K562 (cell line): ENCODE measurements around the gene SART1. TPM values are rescaled to one million over a fixed set of nuclear protein-coding genes. Genes with fewer than 3 reads are reported as not detected.

Experiments
- ATAC-seq: fragments of 200-7000 bp; cut with Tn5 transposase; 3 replicates; pipeline ENCODE4 v1.9.1; 2020; ENCODE audit warnings: moderate library complexity
- BruUV-seq: library from RNA; stranded (reverse); fragments of 400-500 nt; replicated peaks from 2 replicates; lab custom pipeline; 2021; lab: Mats Ljungman, UMichigan
- CTCF ChIA-PET: fragments of 300-600 bp; formaldehyde crosslinking; extraction: SDS; loops from one replicate; lab custom pipeline; 2021; ENCODE audit warnings: low intra/inter-chr PET ratio; lab: Yijun Ruan, JAX
- POLR2A ChIA-PET: fragments of 300-600, 350-650 bp; sonication (Branson Sonifier 250); formaldehyde crosslinking; extraction: SDS; loops from one replicate; lab custom pipeline; 2021; ENCODE audit warnings: antibody characterized with exemption, inconsistent platforms; lab: Yijun Ruan, JAX
- DNase-seq, 4 experiments: peaks; one replicate each; pipeline versions ENCODE4 v3.0.0 to v3.0.0-alpha.2; 2011 to 2018; ENCODE audit warnings: low spot score in 3 of 4, mixed read lengths in 3 of 4; ENCODE audit errors: extremely low read depth in 1 of 4
- FAIRE-seq: peaks from 2 replicates; lab custom pipeline; 2011; peaks lifted over from hg19 to GRCh38; lab: Jason Lieb, UNC
- H2AFZ ChIP-seq: 2 replicates; pipeline ENCODE4 v1.6.0; 2011; ENCODE audit warnings: low read depth, low read length, control low read depth, inconsistent platforms
- H3K27ac ChIP-seq: fragments of 200-600 bp; 3 replicates; pipeline ENCODE4 v1.8.0; 2011; ENCODE audit warnings: low read depth, mild to moderate bottlenecking, control low read depth, inconsistent platforms, low read length, moderate library complexity, mixed read lengths; ENCODE audit errors: extremely low read depth
- H3K27me3 ChIP-seq, 2 experiments: fragments of 300-600 bp in 1 of 2; 2 replicates in 1 of 2; 3 replicates in 1 of 2; pipeline versions ENCODE4 v1.6.0 to v1.8.0; 2011; ENCODE audit warnings: inconsistent platforms in 2 of 2, low read length in 2 of 2, mild to moderate bottlenecking in 1 of 2, mixed read lengths in 1 of 2, moderate library complexity in 1 of 2; ENCODE audit not compliant: control insufficient read depth in 2 of 2, insufficient read depth in 2 of 2
- H3K36me3 ChIP-seq: fragments of 300-600 bp; 3 replicates; pipeline ENCODE4 v1.8.0; 2011; ENCODE audit warnings: mild to moderate bottlenecking, low read length, inconsistent platforms; ENCODE audit not compliant: control insufficient read depth, insufficient read depth
- H3K4me1 ChIP-seq, 2 experiments: fragments of 200-600 bp in 1 of 2; replicated peaks in 1 of 2; 2 replicates in 1 of 2; 3 replicates in 1 of 2; pipeline versions ENCODE4 v1.5.1 to v1.8.0; 2011; ENCODE audit warnings: inconsistent platforms in 2 of 2, low read length in 2 of 2, mild to moderate bottlenecking in 1 of 2, mixed read lengths in 1 of 2, moderate library complexity in 1 of 2; ENCODE audit not compliant: control insufficient read depth in 2 of 2, insufficient read depth in 2 of 2
- H3K4me2 ChIP-seq: 2 replicates; pipeline ENCODE4 v1.6.1; 2011; ENCODE audit warnings: low read length, control low read depth, inconsistent platforms, mixed read lengths; ENCODE audit not compliant: insufficient read depth
- H3K4me3 ChIP-seq: fragments of 200-600 bp; sonication (generic), shearing (Covaris generic); 2 replicates; pipeline ENCODE4 v1.5.1; 2016; ENCODE audit warnings: control low read depth, inconsistent platforms
- H3K79me2 ChIP-seq: fragments of 200-600 bp; 3 replicates; pipeline ENCODE4 v1.8.0; 2011; ENCODE audit warnings: low read length, inconsistent platforms; ENCODE audit not compliant: control insufficient read depth, insufficient read depth
- H3K9ac ChIP-seq, 2 experiments: 2 replicates each; pipeline versions ENCODE4 v1.6.0 to v1.6.1; 2011; ENCODE audit warnings: low read depth in 2 of 2, low read length in 2 of 2, control low read depth in 1 of 2, inconsistent platforms in 1 of 2, mild to moderate bottlenecking in 1 of 2, mixed read lengths in 1 of 2; ENCODE audit not compliant: insufficient read depth in 1 of 2
- H3K9me1 ChIP-seq: one replicate; pipeline ENCODE4 v1.6.0; 2011; ENCODE audit warnings: inconsistent platforms, mild to moderate bottlenecking, low read length, moderate library complexity; ENCODE audit not compliant: control insufficient read depth, insufficient read depth
- H3K9me3 ChIP-seq: replicated peaks from 2 replicates; pipeline ENCODE4 v1.5.1; 2011; ENCODE audit warnings: low read depth, low read length, inconsistent platforms; ENCODE audit not compliant: control insufficient read depth, insufficient read depth
- H4K20me1 ChIP-seq: replicated peaks from 2 replicates; pipeline ENCODE4 v1.6.1; 2011; ENCODE audit warnings: low read length, inconsistent platforms, mixed read lengths; ENCODE audit not compliant: control insufficient read depth, insufficient read depth
- ARID3B ChIP-seq: fragments of 250-450 bp; sonication (Bioruptor Pico); IDR thresholded peaks from 2 replicates; pipeline ENCODE4 v1.4.0; 2020; ENCODE audit warnings: borderline replicate concordance
- BMI1 ChIP-seq: fragments of 150-350 bp; IDR thresholded peaks from 2 replicates; pipeline ENCODE4 v1.6.1; 2014; ENCODE audit warnings: low read length
- CBFB ChIP-seq: sonication (generic); formaldehyde crosslinking; IDR thresholded peaks from 2 replicates; pipeline ENCODE4 v1.4.0; 2020; ENCODE audit warnings: mild to moderate bottlenecking, missing genetic modification reagents
- GATAD2B ChIP-seq: fragments of 450-650 bp; IDR thresholded peaks from 2 replicates; pipeline ENCODE4 v1.6.1; 2017; ENCODE audit warnings: mild to moderate bottlenecking, borderline replicate concordance
- HDGF ChIP-seq: fragments of 450-650 bp; IDR thresholded peaks from 2 replicates; pipeline ENCODE4 v1.6.1; 2016
- HNRNPL ChIP-seq: fragments of 200-400 bp; formaldehyde crosslinking; IDR thresholded peaks from 2 replicates; pipeline ENCODE4 v1.6.1; 2017; ENCODE audit warnings: low read depth, mild to moderate bottlenecking, low read length
- KAT7 ChIP-seq: sonication (generic); formaldehyde crosslinking; IDR thresholded peaks from 2 replicates; pipeline ENCODE4 v1.8.0; 2022; ENCODE audit warnings: missing genetic modification reagents, mild to moderate bottlenecking, borderline replicate concordance
- MEF2D ChIP-seq: conservative IDR thresholded peaks from 2 replicates; pipeline ENCODE4 v1.6.1; 2016; ENCODE audit warnings: low read depth, missing genetic modification characterization, missing compliant biosample characterization
- MTA1 ChIP-seq: fragments of 450-650 bp; IDR thresholded peaks from 2 replicates; pipeline ENCODE4 v1.6.1; 2017; ENCODE audit warnings: borderline replicate concordance
- NCOA6 ChIP-seq: fragments of 450-650 bp; IDR thresholded peaks from 2 replicates; pipeline ENCODE4 v1.6.1; 2017; ENCODE audit warnings: mild to moderate bottlenecking
- NELFE ChIP-seq: IDR thresholded peaks from 2 replicates; pipeline ENCODE4 v1.6.1; 2011; ENCODE audit warnings: mild to moderate bottlenecking; ENCODE audit not compliant: insufficient read depth, insufficient read length
- PATZ1 ChIP-seq: fragments of 250-450 bp; sonication (Bioruptor Pico); IDR thresholded peaks from 2 replicates; pipeline ENCODE4 v1.5.0; 2020; ENCODE audit warnings: mild to moderate bottlenecking, borderline replicate concordance
- PHF20 ChIP-seq: fragments of 450-650 bp; IDR thresholded peaks from 2 replicates; pipeline ENCODE4 v1.6.1; 2018; ENCODE audit not compliant: partially characterized antibody
- PRPF4 ChIP-seq: fragments of 200-400 bp; formaldehyde crosslinking; IDR thresholded peaks from one replicate; pipeline ENCODE4 v1.6.1; 2017; ENCODE audit warnings: low read length, low read depth, mild to moderate bottlenecking; ENCODE audit not compliant: insufficient read depth, poor library complexity, severe bottlenecking
- RBM15 ChIP-seq: fragments of 200-400 bp; formaldehyde crosslinking; IDR thresholded peaks from 2 replicates; pipeline ENCODE4 v1.6.1; 2018; ENCODE audit warnings: mild to moderate bottlenecking, low read length, moderate library complexity; ENCODE audit not compliant: insufficient read depth
- SRSF9 ChIP-seq: fragments of 200-400 bp; formaldehyde crosslinking; IDR thresholded peaks from 2 replicates; pipeline ENCODE4 v1.6.1; 2017; ENCODE audit warnings: low read depth, low read length, borderline replicate concordance
- TSC22D4 ChIP-seq: fragments of 450-650 bp; IDR thresholded peaks from 2 replicates; pipeline ENCODE4 v1.6.1; 2016; ENCODE audit warnings: missing genetic modification characterization, missing biosample characterization, control low read depth
- ZNF224 ChIP-seq: sonication (generic); formaldehyde crosslinking; IDR thresholded peaks from 2 replicates; pipeline ENCODE4 v1.8.0; 2022; ENCODE audit warnings: mild to moderate bottlenecking, missing genetic modification reagents
- ZNF639 ChIP-seq, 2 experiments: fragments of 200-800 bp in 1 of 2; sonication (Bioruptor generic) in 1 of 2; sonication (generic) in 1 of 2; formaldehyde crosslinking in 1 of 2; IDR thresholded peaks in 1 of 2; conservative IDR thresholded peaks in 1 of 2; 2 replicates each; pipeline versions ENCODE4 v1.5.0 to v1.6.1; 2016 to 2020; ENCODE audit warnings: missing compliant biosample characterization in 1 of 2, missing genetic modification characterization in 1 of 2, missing genetic modification reagents in 1 of 2
- WGBS: fragments of 100-300 bp; shearing (Covaris generic); methylation state at CpG from one replicate; pipeline ENCODE4 v1.1.6; 2016; ENCODE audit warnings: low coverage, mixed read lengths; ENCODE audit not compliant: insufficient coverage; ENCODE audit errors: missing lambda C conversion rate; 5-methylcytosine and 5-hydroxymethylcytosine counted together
- in situ Hi-C: fragments of 300-500 bp; cut with MboI; formaldehyde crosslinking; loops from 4 replicates; pipeline ENCODE4 v1.15.0; 2018; ENCODE audit warnings: inconsistent platforms, mixed read lengths
- intact Hi-C: fragments of 100-400 bp; cut with micrococcal nuclease; formaldehyde crosslinking; loops from 2 replicates; pipeline ENCODE4 v1.14.2; 2022
- polyA plus RNA-seq, 8 experiments: library from polyadenylated mRNA; depleted of rRNA in 4 of 8; stranded (reverse) in 5 of 8; unstranded in 3 of 8; fragments of >200 nt; fragmentation: Nextera tagmentation in 2 of 8; fragmentation: Illumina TruSeq in 1 of 8; extraction: Ambion mirVana in 2 of 8; extraction: Trizol in 1 of 8; gene quantifications; 2 replicates each; pipeline versions ENCODE4 v1.2.1 to v1.2.3, GENCODE V29; 2011 to 2014; ENCODE audit warnings: inconsistent platforms in 1 of 8, missing spikeins in 1 of 8
- total RNA-seq, 7 experiments: library from RNA; depleted of rRNA in 6 of 7; stranded (reverse); fragments of >200 nt in 6 of 7; fragmentation: Illumina TruSeq in 2 of 7; extraction: Trizol in 2 of 7; gene quantifications; 2 replicates each; pipeline versions ENCODE4 v1.2.1 to v1.2.3, GENCODE V29; 2011 to 2021; ENCODE audit warnings: low replicate concordance in 1 of 7

SART1 gene
- total and polyA plus RNA-seq, 9 of the 15 experiments (the other 6 are each of a cell fraction or from before 2014, with no cell fraction given), result 4.8 to 84.1 (median 31.7) TPM

- no peak for DNase-seq
- FAIRE-seq, result no peak
- peak overlapping the region in 1 of 2 experiments; percentile 79; a peak in 2 of 4 replicates for H3K9ac ChIP-seq
- no peaks in the 10 kb centered on the region for H3K79me2 ChIP-seq
- no peak for TF ChIP-seq ARID3B (CRISPR knock-in tag)
- TF ChIP-seq KAT7, result no peak
- TF ChIP-seq NELFE, result no peak
- TF ChIP-seq SRSF9, result no peak
- TF ChIP-seq PRPF4, result no peak
- no peak for TF ChIP-seq HDGF
- no peak for TF ChIP-seq MTA1
- TF ChIP-seq PATZ1 (CRISPR knock-in tag), result no peak
- no peak for TF ChIP-seq HNRNPL
- no peak for TF ChIP-seq GATAD2B
- TF ChIP-seq RBM15, result no peak
- no peak for TF ChIP-seq PHF20
- TF ChIP-seq ZNF224, result no peak
- no peak for TF ChIP-seq CBFB (CRISPR knock-in tag)
- no peak for TF ChIP-seq NCOA6
- TF ChIP-seq ZNF639 (CRISPR knock-in tag; conservative IDR thresholded peaks at IDR 0.05 in 1 of 2, IDR thresholded peaks at IDR 0.05 in 1 of 2), result no peak
- TF ChIP-seq MEF2D (tag), result no peak
- TF ChIP-seq BMI1, result no peak
- no peak for TF ChIP-seq TSC22D4 (tag)
- ATAC-seq, result peak; percentile 29
- POLR2A ChIA-PET, result interaction anchor here (0.6 to 2.2 kb wide), 8 partner anchors 10 to 443 kb away, joined by 3 to 7 read pairs (median 5); partner anchors contain the start of genes CCDC85B and FOSL1
- no peaks in the 10 kb centered on the region for H3K9me1 ChIP-seq
- no TSS peak for BruUV-seq
- H3K9me3 ChIP-seq, result no peaks in the 10 kb centered on the region
- 0 out of 2 replicates have a peak overlapping the region, but pooled peaks have one; percentile 1 for H2AFZ ChIP-seq
- H3K36me3 ChIP-seq, result no peaks in the 10 kb centered on the region
- CTCF ChIA-PET, result no interaction called here
- no peak overlapping the region for H3K27ac ChIP-seq
- H3K4me1 ChIP-seq, result peaks cover 0 to 22% of the 10 kb centered on the region in 2 experiments; a peak in 3 of 5 replicates
- in situ Hi-C loops, result no loop called here
- no peak overlapping the region for H3K4me3 ChIP-seq
- no peaks in the 10 kb centered on the region for H4K20me1 ChIP-seq
- H3K4me2 ChIP-seq, result no peak overlapping the region
- 27% methylated on average over 9 of the region's 13 CpGs for WGBS
- H3K27me3 ChIP-seq, result peaks cover 0 to 5% of the 10 kb centered on the region in 2 experiments; a peak in 1 of 5 replicates
- intact Hi-C loops, result no loop called here
Observed at GRCh38 chr11:65947133-65947532, 14.4 kb upstream of the SART1 start.
